Left forelimb (tissue), 1 donor: Measurements from ENCODE around the gene SPATA17.

ENCODE experiments used
- DNase-seq: peaks from one replicate; pipeline ENCODE4 v3.0.0-alpha.2; 2018; ENCODE audit warnings: low spot score

SPATA17 gene

GRCh38 chr1:217911908-217912307, 280.8 kb downstream of the SPATA17 start:
- no peak for DNase-seq

DNA sequence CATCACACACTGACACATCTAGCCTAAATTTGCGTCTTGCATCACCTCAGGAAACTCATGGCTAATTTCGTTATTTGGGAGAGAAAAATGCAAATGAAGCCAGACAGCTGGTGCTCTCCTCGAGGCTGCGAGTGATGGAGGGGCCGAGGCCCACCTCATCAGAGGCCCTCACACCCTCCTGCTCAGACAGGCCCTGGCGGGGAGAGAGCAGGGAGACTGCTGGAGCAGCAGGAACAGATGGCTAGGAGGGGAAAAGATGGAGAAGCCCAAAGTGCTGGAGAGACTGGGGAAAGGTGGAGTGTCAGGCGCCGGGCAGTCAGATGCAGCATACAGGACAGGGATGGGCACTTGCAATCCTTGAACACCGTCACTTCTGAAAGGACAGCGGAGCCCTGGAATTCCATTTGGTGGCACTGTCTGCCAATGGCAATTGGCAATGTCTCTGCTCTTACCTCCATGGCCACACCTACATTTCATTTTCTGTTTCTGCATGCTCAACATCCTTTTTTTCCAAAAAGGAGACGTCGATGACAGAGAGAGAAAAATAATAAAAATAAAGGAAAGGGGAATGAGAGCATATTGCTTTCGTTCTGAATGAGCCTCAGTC, 286.2 kb downstream of the SPATA17 start:
- DNase-seq = no peak

DNA sequence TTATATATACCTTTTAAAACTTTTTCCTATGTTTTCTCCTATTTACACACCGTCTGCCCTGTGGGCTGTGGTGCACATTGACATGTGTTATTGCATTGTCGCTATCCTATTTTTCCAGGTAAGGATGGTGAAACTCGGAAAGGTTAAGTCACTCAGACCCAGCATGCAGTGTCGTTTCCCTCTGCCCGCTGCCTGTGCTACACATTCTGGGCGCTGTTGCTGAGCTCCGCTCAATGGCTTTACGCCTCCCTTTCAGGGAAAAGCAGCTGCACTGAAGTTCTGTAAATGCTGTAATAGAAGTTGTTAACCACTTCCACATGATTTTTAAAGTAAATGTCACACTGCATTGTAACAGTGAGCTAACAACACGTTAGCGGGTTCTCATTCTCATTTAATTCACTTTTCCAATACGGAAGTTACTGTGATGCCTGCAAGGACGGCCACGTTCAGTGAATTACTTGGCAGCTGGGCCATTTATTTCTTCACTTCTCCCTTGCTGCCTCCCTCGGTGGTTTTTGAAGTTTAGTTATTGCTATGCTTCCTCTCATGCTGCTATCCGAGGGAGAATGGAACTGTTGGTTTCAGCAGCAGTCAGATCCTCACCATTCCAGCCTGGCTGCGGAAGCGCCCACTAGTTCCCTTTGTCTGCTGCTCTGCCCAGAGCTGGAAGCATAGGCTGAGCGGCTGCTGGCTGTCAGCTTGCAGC, 288.7 kb downstream of the SPATA17 start:
- DNase-seq = no peak
